Measurements from ENCODE around the gene RAPGEFL1. TPM values are rescaled to one million over a fixed set of nuclear protein-coding genes. Genes with fewer than 3 reads are reported as not detected.
"Not testable (repeated sequence)": the region's sequence is repeated elsewhere in the genome, so short reads cannot be mapped to it uniquely, and the experiment has no call there.

RAPGEFL1 gene
- total and polyA plus RNA-seq, 4 donors: 0.82 to 3.2 (median 1.4) TPM

DNA sequence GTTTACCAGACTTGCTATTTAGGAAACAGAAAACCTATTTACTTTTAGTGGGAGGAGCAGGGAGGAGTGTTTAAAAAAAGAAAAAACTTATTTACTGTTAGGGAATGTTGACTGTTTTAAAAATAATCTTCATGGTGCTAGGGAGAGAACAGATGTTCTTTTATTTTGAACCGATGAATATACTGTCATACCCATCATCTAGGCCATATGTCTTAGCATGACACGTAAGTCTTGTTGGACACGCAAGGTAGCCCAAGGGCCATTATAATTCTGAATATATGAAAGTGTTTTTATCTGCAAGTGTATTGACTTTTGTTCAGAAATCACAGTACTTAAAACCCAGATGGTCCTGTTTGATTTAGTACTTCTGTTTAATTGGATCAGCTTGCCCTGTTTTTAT is 53.4 kb downstream of the RAPGEFL1 start:
- Histone ChIP-seq H3K36me3 (ENCODE audit: control insufficient read depth in 4 of 4, insufficient read depth in 3 of 4, low read depth in 1 of 4, low read length in 3 of 4) (peaks cover 0 to 5% (median 5%) of the 10 kb centered on the region in 4 donors), H3K27me3 (ENCODE audit: control insufficient read depth in 4 of 4, insufficient read depth in 4 of 4, low read length in 3 of 4) (no peaks in the 10 kb centered on the region), H3K4me3 (ENCODE audit: low read depth in 1 of 3, low read length in 3 of 3) (no peak overlapping the region), H3K4me1 (ENCODE audit: control insufficient read depth in 4 of 4, insufficient read depth in 4 of 4, low read length in 3 of 4) (no peaks in the 10 kb centered on the region), H3K9ac (ENCODE audit: low read depth in 1 of 2, low read length in 2 of 2) (no peak overlapping the region), H3K27ac (ENCODE audit: low read depth in 1 of 2, low read length in 2 of 2) (no peak overlapping the region), H3K9me3 (ENCODE audit: control insufficient read depth in 4 of 4, low read length in 3 of 4) (no peaks in the 10 kb centered on the region)
- no peak for DNase-seq (ENCODE audit: low spot score)
- WGBS: 95% methylated on average over 3 of the region's 3 CpGs
- no peak for TF ChIP-seq YY1 (IDR thresholded peaks at IDR 0.05)
- TF ChIP-seq, protein P1, sequence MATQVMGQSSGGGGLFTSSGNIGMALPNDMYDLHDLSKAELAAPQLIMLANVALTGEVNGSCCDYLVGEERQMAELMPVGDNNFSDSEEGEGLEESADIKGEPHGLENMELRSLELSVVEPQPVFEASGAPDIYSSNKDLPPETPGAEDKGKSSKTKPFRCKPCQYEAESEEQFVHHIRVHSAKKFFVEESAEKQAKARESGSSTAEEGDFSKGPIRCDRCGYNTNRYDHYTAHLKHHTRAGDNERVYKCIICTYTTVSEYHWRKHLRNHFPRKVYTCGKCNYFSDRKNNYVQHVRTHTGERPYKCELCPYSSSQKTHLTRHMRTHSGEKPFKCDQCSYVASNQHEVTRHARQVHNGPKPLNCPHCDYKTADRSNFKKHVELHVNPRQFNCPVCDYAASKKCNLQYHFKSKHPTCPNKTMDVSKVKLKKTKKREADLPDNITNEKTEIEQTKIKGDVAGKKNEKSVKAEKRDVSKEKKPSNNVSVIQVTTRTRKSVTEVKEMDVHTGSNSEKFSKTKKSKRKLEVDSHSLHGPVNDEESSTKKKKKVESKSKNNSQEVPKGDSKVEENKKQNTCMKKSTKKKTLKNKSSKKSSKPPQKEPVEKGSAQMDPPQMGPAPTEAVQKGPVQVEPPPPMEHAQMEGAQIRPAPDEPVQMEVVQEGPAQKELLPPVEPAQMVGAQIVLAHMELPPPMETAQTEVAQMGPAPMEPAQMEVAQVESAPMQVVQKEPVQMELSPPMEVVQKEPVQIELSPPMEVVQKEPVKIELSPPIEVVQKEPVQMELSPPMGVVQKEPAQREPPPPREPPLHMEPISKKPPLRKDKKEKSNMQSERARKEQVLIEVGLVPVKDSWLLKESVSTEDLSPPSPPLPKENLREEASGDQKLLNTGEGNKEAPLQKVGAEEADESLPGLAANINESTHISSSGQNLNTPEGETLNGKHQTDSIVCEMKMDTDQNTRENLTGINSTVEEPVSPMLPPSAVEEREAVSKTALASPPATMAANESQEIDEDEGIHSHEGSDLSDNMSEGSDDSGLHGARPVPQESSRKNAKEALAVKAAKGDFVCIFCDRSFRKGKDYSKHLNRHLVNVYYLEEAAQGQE (IDR thresholded peaks at IDR 0.05): no peak
- TF ChIP-seq, protein P2, sequence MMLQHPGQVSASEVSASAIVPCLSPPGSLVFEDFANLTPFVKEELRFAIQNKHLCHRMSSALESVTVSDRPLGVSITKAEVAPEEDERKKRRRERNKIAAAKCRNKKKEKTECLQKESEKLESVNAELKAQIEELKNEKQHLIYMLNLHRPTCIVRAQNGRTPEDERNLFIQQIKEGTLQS (IDR thresholded peaks at IDR 0.05): no peak
- no peak for TF ChIP-seq EGR1 (IDR thresholded peaks at IDR 0.05; ENCODE audit: low read depth in 2 of 2)
- no peak for TF ChIP-seq SP1 (IDR thresholded peaks at IDR 0.05)
- TF ChIP-seq HNF4A (conservative IDR thresholded peaks at IDR 0.05): no peak
- no peak for TF ChIP-seq FOXA2 (IDR thresholded peaks at IDR 0.05)
- TF ChIP-seq HNF4G (IDR thresholded peaks at IDR 0.05): no peak
- no peak for TF ChIP-seq GABPA (IDR thresholded peaks at IDR 0.05 in 1 of 2, conservative IDR thresholded peaks at IDR 0.05 in 1 of 2)
- TF ChIP-seq NR2F2 (IDR thresholded peaks at IDR 0.05): no peak
- TF ChIP-seq TAF1 (conservative IDR thresholded peaks at IDR 0.05): no peak
- TF ChIP-seq, protein P3, sequence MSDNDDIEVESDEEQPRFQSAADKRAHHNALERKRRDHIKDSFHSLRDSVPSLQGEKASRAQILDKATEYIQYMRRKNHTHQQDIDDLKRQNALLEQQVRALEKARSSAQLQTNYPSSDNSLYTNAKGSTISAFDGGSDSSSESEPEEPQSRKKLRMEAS (IDR thresholded peaks at IDR 0.05): no peak

- H3K9ac ChIP-seq (ENCODE audit: low read depth in 1 of 2, low read length in 2 of 2); H3K4me1 ChIP-seq (ENCODE audit: control insufficient read depth in 4 of 4, insufficient read depth in 4 of 4, low read length in 3 of 4); H3K27me3 ChIP-seq (ENCODE audit: control insufficient read depth in 4 of 4, insufficient read depth in 4 of 4, low read length in 3 of 4); H3K4me3 ChIP-seq (ENCODE audit: low read depth in 1 of 3, low read length in 3 of 3); H3K9me3 ChIP-seq (ENCODE audit: control insufficient read depth in 4 of 4, low read length in 3 of 4); H3K36me3 ChIP-seq (ENCODE audit: control insufficient read depth in 4 of 4, insufficient read depth in 3 of 4, low read depth in 1 of 4, low read length in 3 of 4); DNase-seq (ENCODE audit: low spot score); H3K27ac ChIP-seq (ENCODE audit: low read depth in 1 of 2, low read length in 2 of 2): not testable (repeated sequence)
- WGBS: 98% methylated on average over 4 of the region's 4 CpGs
Measured at GRCh38 chr17:40231928-40232327, 54.7 kb downstream of the RAPGEFL1 start.

GRCh38 chr17:40241252-40241834 is 64.1 kb downstream of the RAPGEFL1 start:
- H3K9me3 ChIP-seq (ENCODE audit: control insufficient read depth in 4 of 4, low read length in 3 of 4): no peaks in the 10 kb centered on the region
- H3K9ac ChIP-seq (ENCODE audit: low read depth in 1 of 2, low read length in 2 of 2): no peak overlapping the region
- H3K36me3 ChIP-seq (ENCODE audit: control insufficient read depth in 4 of 4, insufficient read depth in 3 of 4, low read depth in 1 of 4, low read length in 3 of 4): peaks cover 0 to 3% (median 1%) of the 10 kb centered on the region in 4 donors
- H3K4me3 ChIP-seq (ENCODE audit: low read depth in 1 of 3, low read length in 3 of 3): no peak overlapping the region
- no peaks in the 10 kb centered on the region for H3K4me1 ChIP-seq (ENCODE audit: control insufficient read depth in 4 of 4, insufficient read depth in 4 of 4, low read length in 3 of 4)
- H3K27me3 ChIP-seq (ENCODE audit: control insufficient read depth in 4 of 4, insufficient read depth in 4 of 4, low read length in 3 of 4): no peaks in the 10 kb centered on the region
- H3K27ac ChIP-seq (ENCODE audit: low read depth in 1 of 2, low read length in 2 of 2): no peak overlapping the region
- 93% methylated on average over 4 of the region's 4 CpGs for WGBS
- DNase-seq (ENCODE audit: low spot score): no peak
- TF ChIP-seq TAF1 (conservative IDR thresholded peaks at IDR 0.05) (no peak), GABPA (IDR thresholded peaks at IDR 0.05 in 1 of 2, conservative IDR thresholded peaks at IDR 0.05 in 1 of 2) (no peak), FOXA1 (IDR thresholded peaks at IDR 0.05) (no peak), HNF4G (IDR thresholded peaks at IDR 0.05) (no peak), RAD21 (IDR thresholded peaks at IDR 0.05) (no peak), NR2F2 (IDR thresholded peaks at IDR 0.05) (no peak), EGR1 (IDR thresholded peaks at IDR 0.05; ENCODE audit: low read depth in 2 of 2) (no peak), HNF4A (conservative IDR thresholded peaks at IDR 0.05) (no peak), ZBTB33 (IDR thresholded peaks at IDR 0.05) (no peak)
- TF ChIP-seq, protein P2 (IDR thresholded peaks at IDR 0.05): no peak
- TF ChIP-seq, protein P1 (IDR thresholded peaks at IDR 0.05): no peak
- TF ChIP-seq, protein P3 (IDR thresholded peaks at IDR 0.05): no peak

All from liver (tissue), 9 donors.